ENCODE results near the gene LRMDA.

The LRMDA gene

GRCh38 chr10:75894761-75895160, 463.3 kb downstream of the LRMDA start:
- no peak for TF ChIP-seq CTCF (conservative IDR thresholded peaks at IDR 0.05; ENCODE audit: low read depth, low read length)
- H3K4me3 ChIP-seq (ENCODE audit: low read length): no peak overlapping the region
- no peak for DNase-seq (ENCODE audit: low read depth)

GRCh38 chr10:75895259-75895658, 463.8 kb downstream of the LRMDA start:
- no peak overlapping the region for H3K4me3 ChIP-seq (ENCODE audit: low read length)
- DNase-seq (ENCODE audit: low read depth): no peak
- no peak for TF ChIP-seq CTCF (conservative IDR thresholded peaks at IDR 0.05; ENCODE audit: low read depth, low read length)

GRCh38 chr10:75899816-75900390, 468.5 kb downstream of the LRMDA start:
- no peak for DNase-seq (ENCODE audit: low read depth)
- H3K4me3 ChIP-seq (ENCODE audit: low read length): no peak overlapping the region
- TF ChIP-seq CTCF (conservative IDR thresholded peaks at IDR 0.05; ENCODE audit: low read depth, low read length): no peak

- no peak overlapping the region for H3K4me3 ChIP-seq (ENCODE audit: low read length)
- TF ChIP-seq CTCF (conservative IDR thresholded peaks at IDR 0.05; ENCODE audit: low read depth, low read length): no peak
- DNase-seq (ENCODE audit: low read depth): no peak
Observed at GRCh38 chr10:75902816-75903215, 471.4 kb downstream of the LRMDA start.

GRCh38 chr10:75904499-75905283, 473.3 kb downstream of the LRMDA start:
- no peak for DNase-seq (ENCODE audit: low read depth)
- no peak for TF ChIP-seq CTCF (conservative IDR thresholded peaks at IDR 0.05; ENCODE audit: low read depth, low read length)
- H3K4me3 ChIP-seq (ENCODE audit: low read length): no peak overlapping the region

- no peak overlapping the region for H3K4me3 ChIP-seq (ENCODE audit: low read length)
- DNase-seq (ENCODE audit: low read depth): no peak
- TF ChIP-seq CTCF (conservative IDR thresholded peaks at IDR 0.05; ENCODE audit: low read depth, low read length): no peak
Observed at GRCh38 chr10:75905490-75905889, 474.1 kb downstream of the LRMDA start.

GRCh38 chr10:75910032-75910431, 478.6 kb downstream of the LRMDA start:
- TF ChIP-seq CTCF (conservative IDR thresholded peaks at IDR 0.05; ENCODE audit: low read depth, low read length): peak; percentile 66
- no peak for DNase-seq (ENCODE audit: low read depth)
- no peak overlapping the region for H3K4me3 ChIP-seq (ENCODE audit: low read length)
